Fibroblast of villous mesenchyme (primary cell): ENCODE results near the gene ZMYND10. TPM values are rescaled to one million over a fixed set of nuclear protein-coding genes. Genes with fewer than 3 reads are reported as not detected.
A peak's percentile ranks its signal among the peaks of the same experiment; 100 is the strongest.

Experiments used
- DNase-seq: peaks from one replicate; pipeline ENCODE4 v3.0.0-alpha.2; 2010; ENCODE audit warnings: low read depth
- H3K4me3 ChIP-seq: 2 replicates; pipeline ENCODE4 v1.5.1; 2011; ENCODE audit warnings: low read depth, mild to moderate bottlenecking, low read length
- total RNA-seq: library from RNA; depleted of rRNA; stranded (reverse); fragments of >200 nt; gene quantifications from 2 replicates; pipeline ENCODE4 v1.2.3, GENCODE V29; 2012
- TF ChIP-seq, protein P1 (sequence below): IDR thresholded peaks from 2 replicates; pipeline ENCODE4 v1.5.1; 2012; ENCODE audit warnings: low read depth, mild to moderate bottlenecking, low read length; ENCODE audit not compliant: insufficient read depth

The ZMYND10 gene
- total RNA-seq, 1 donor: 1.3 TPM

DNA sequence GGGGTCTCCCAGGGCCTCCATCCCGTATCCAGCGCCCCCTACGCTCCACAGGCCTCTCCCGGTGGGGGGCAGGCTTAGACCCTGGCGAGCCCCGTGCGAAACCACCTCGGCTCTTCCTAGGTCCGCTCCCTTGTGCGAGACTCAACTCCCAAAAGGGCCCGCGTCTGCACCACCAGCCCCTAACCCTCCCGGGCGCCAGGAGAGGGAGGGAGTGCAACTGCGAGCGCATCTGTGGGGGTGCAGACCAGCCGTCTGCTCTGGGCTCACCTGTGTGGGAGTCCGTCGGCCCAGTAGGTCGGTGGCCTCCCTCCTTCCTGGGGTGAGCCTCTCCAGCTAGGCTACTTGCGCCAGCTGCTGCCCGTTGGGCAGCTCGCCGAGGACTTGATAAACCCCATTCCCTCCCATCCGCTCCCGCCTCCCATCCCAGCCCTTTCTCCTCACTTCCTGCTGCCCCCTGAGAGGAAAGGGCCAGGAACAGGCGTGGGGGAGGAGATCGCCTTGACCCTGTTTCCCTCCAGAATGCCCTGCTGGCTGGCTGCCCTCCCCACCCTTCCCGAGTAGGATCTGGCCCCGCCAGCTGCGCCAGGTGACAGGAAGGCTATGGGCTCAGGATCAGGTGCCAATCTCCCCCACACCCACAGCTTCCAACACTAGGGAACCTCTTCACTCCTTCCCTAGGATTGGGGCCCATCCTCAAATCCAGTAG, 23.0 kb downstream of the ZMYND10 start, which contains the start of gene HYAL2:
Gene HYAL2 (minus strand): TSS at position 360 of the 706 bp plus-strand sequence. CDS start 2,256 bp downstream, outside the sequence.
- H3K4me3 ChIP-seq: peak within 1 kb of the TSS; percentile 68
- TF ChIP-seq, protein P1, sequence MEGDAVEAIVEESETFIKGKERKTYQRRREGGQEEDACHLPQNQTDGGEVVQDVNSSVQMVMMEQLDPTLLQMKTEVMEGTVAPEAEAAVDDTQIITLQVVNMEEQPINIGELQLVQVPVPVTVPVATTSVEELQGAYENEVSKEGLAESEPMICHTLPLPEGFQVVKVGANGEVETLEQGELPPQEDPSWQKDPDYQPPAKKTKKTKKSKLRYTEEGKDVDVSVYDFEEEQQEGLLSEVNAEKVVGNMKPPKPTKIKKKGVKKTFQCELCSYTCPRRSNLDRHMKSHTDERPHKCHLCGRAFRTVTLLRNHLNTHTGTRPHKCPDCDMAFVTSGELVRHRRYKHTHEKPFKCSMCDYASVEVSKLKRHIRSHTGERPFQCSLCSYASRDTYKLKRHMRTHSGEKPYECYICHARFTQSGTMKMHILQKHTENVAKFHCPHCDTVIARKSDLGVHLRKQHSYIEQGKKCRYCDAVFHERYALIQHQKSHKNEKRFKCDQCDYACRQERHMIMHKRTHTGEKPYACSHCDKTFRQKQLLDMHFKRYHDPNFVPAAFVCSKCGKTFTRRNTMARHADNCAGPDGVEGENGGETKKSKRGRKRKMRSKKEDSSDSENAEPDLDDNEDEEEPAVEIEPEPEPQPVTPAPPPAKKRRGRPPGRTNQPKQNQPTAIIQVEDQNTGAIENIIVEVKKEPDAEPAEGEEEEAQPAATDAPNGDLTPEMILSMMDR: no peak

DNA sequence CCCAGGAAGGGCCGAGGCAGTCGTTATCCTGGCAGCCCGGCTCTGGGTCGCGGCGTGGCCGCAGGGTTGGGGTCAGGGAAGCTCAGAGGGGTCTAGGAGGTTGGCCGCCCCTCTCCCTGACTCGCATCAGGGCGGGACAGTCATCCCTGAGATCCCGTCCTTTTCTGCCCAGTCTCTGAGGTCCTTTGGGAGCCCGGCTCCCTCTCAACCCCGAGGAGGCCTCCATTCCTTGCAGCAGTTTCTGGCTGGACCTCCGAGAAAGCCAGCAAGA, 23.5 kb downstream of the ZMYND10 start:
- H3K4me3 ChIP-seq: peak overlapping the region; percentile 68
- TF ChIP-seq, protein P1: no peak
- DNase-seq: no peak

More for the DNA sequence above, 23.0 kb downstream of the ZMYND10 start, which contains the start of gene HYAL2:
- DNase-seq: no peak

DNA sequence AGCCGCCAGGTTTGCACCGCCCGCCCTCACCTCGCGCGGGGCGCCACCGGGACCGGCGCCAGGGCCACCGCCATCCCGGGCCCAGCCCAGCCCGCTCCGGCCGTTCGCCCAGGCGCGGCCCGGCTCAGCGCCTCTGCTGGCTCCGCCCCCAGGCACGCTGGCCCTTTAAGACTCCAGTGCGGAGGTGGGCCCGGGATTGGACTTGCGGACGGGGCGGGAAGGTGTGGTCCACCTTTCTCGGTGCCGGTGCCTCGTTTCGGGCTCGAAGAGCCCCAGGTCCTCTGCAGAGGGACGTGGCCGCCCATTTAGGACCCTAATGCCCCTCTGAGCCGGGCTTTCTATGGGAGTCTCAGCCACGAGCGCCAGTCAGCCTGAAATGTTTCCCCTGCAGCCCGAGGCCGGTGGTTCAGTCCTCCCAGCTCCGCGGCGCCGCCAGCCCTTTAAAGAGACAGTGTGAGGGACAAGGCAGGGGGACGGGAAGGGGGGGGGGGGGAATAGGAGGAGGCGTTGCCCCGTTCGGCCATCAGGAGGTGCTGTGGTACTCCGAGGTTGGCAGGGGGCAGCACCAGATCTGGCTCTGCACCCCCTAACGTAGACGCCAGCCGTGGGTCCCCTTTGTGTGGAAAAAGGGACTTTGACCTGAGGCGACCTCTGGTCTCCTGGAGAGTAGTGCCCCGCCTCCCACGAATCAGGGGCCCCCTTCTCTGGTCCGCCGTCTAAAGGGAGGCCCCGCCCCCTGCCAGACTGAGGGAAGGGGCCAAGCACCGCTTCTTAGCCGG, 24.0 kb downstream of the ZMYND10 start:
- DNase-seq: peak; percentile 88
- TF ChIP-seq, protein P1: peak; percentile 46
- peak overlapping the region; percentile 68 for H3K4me3 ChIP-seq

DNA sequence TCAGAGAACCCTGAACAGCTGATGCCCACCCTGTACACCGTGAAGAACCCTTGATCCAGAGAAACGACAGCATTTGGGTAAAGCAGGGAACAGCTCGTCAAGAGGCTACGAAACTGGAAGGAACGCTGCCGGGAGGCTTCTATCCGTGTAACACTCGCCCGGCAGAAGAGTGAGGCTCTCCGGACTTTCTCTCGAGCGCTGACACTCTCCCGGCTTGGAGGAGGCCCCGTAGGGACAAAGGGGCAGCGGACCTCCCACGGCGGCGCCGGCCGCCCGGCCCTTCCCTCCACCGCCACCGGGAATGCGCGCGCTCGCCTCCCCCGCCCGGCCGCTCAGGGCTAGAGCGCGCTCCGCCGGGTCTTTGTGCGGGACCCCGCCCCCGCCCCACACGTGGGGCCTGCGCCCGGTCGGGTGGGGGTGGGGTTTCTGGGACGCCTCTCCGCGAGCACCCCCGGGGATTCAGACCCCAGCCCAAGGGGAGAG, 24.6 kb downstream of the ZMYND10 start:
- peak overlapping the region; percentile 68 for H3K4me3 ChIP-seq
- DNase-seq: peak; percentile 68
- TF ChIP-seq, protein P1: no peak

DNA sequence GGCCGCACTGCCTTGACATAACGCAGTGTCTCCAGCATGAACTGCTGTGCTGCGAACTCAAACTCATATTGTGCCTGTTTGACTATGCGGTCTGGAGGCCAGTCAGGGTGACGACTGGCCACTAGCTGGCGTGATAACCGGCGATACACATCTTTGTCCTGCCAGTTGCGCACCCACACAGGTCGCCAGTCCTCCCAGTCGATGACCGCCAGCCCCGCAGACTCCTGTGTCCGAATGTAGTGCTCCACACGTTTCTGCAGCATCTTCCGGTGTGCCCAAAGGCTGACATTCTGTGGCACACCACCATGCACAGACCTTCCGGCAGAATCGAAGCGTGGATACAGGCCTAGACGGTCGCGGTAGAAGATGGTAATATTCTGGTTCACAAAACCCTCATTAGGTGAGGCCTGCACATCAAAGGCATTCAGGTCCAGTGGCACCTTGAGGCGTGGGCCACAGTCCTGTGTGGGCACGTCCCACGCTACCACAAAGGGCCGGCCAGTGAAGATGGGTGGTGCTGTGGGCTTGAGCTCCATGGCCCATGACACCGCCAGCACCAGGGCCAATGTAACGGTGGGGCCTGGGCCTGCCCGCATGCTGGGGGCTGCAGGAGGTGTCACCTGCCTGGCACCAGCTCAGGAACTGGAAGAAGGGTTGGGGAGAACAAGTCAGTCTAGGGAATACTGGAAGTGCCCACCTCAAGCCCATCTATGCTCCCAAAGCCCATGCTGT, 25.5 kb downstream of the ZMYND10 start:
- TF ChIP-seq, protein P1: no peak
- H3K4me3 ChIP-seq: peak overlapping the region; percentile 68
- no peak for DNase-seq

DNA sequence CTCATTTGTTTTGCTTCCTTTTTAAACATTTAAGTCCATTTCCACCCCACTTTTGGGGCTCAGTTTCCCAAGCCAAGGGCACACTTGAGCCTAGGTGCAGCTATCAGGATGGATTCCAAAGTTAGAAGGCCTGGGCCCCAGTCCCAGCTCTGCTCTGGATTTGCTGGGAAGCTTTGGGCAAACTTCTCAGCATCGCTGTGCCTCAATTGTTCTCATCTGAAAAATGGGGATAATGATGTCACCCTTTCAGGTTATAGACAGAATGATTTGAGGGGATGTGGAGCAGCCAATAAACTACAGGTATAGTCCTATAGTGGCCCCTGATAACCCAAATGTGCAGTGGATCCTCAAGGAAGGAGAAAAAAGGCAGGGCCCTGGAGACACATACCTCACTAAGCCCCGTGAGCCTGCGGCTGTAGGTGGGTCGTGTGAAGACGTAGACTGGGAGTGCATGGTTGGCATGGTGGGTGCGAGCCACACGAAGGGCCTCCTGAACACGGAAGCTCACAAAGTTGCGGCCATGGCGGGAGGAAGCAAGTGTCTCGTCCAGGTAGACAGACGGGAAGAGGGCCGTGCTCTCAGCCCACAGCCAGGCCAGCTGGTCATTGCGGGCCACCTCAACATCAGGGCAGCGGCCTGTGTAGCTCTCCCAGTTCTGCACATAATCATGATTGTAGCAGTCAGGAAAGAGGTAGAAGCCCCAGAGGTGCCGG, 26.2 kb downstream of the ZMYND10 start:
- DNase-seq: no peak
- TF ChIP-seq, protein P1: no peak

More for the DNA sequence above, 26.2 kb downstream of the ZMYND10 start:
- no peak overlapping the region for H3K4me3 ChIP-seq
